A673 (cell line): Measurements from ENCODE around the gene TSGA10.

Experiments
- EZH2 ChIP-seq: fragments of 200-600 bp; sonication (generic); IDR thresholded peaks from 2 replicates; pipeline ENCODE4 v1.6.1; 2017; ENCODE audit warnings: borderline replicate concordance, low read depth, mild to moderate bottlenecking, mixed read lengths, antibody characterized with exemption, low read length; ENCODE audit not compliant: poor library complexity, severe bottlenecking
- TF ChIP-seq, protein P1 (sequence below): fragments of 300-800, 200-600 bp; sonication (generic); conservative IDR thresholded peaks from 2 replicates; pipeline ENCODE4 v1.5.1; 2017; ENCODE audit warnings: low read depth, mild to moderate bottlenecking, antibody characterized with exemption, low read length, moderate library complexity, mixed read lengths

DNA sequence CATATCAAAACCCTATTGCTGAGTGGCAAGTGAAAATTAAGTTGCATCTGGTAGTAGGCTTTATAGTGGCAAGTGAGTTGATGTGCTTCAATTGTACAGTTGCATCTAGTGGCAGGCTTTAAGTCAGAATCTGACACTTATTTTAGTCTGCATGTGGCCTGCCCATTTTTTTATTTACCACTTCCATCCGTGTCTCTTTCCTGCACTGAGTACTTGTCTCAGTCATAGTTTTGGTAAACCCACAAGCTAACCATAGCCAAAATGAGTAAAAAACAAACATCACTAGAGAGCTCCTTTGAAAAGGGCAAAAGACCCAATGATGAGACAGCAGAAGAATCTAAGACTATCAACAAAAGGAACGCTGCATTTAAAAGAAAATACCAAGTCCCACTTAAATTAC lies 122.7 kb downstream of the TSGA10 start:
- TF ChIP-seq, protein P1, sequence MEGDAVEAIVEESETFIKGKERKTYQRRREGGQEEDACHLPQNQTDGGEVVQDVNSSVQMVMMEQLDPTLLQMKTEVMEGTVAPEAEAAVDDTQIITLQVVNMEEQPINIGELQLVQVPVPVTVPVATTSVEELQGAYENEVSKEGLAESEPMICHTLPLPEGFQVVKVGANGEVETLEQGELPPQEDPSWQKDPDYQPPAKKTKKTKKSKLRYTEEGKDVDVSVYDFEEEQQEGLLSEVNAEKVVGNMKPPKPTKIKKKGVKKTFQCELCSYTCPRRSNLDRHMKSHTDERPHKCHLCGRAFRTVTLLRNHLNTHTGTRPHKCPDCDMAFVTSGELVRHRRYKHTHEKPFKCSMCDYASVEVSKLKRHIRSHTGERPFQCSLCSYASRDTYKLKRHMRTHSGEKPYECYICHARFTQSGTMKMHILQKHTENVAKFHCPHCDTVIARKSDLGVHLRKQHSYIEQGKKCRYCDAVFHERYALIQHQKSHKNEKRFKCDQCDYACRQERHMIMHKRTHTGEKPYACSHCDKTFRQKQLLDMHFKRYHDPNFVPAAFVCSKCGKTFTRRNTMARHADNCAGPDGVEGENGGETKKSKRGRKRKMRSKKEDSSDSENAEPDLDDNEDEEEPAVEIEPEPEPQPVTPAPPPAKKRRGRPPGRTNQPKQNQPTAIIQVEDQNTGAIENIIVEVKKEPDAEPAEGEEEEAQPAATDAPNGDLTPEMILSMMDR, result no peak
- no peak for TF ChIP-seq EZH2
